Endothelial cell of umbilical vein (primary cell): Measurements from ENCODE around the gene SAE1. TPM values are rescaled to one million over a fixed set of nuclear protein-coding genes. Genes with fewer than 3 reads are reported as not detected.
A peak's percentile ranks its signal among the peaks of the same experiment; 100 is the strongest.

Experiments used
- BruUV-seq: library from RNA; stranded (reverse); fragments of 400-500 nt; replicated peaks from 2 replicates; lab custom pipeline; 2021; lab: Mats Ljungman, UMichigan
- CTCF ChIA-PET: fragments of 300-600, 350-600 bp; sonication (Branson Sonifier 250); formaldehyde crosslinking; loops from one replicate; lab custom pipeline; 2021; ENCODE audit warnings: antibody characterized with exemption, inconsistent platforms; lab: Charles Lee
- POLR2A ChIA-PET: fragments of 300-600, 350-600 bp; sonication (Branson Sonifier 250); formaldehyde crosslinking; loops from one replicate; lab custom pipeline; 2021; ENCODE audit warnings: antibody characterized with exemption, inconsistent platforms; lab: Charles Lee
- DNase-seq: peaks from one replicate; pipeline ENCODE4 v3.0.0-alpha.2; 2011; ENCODE audit warnings: low read depth, low spot score
- FAIRE-seq: peaks from 2 replicates; lab custom pipeline; 2011; peaks lifted over from hg19 to GRCh38; lab: Jason Lieb, UNC
- H2AFZ ChIP-seq: 2 replicates; pipeline ENCODE4 v1.6.0; 2012; ENCODE audit warnings: low read depth, low read length, control low read depth, inconsistent platforms
- H3K27ac ChIP-seq: 2 replicates; pipeline ENCODE4 v1.5.1; 2011; ENCODE audit warnings: low read depth, mild to moderate bottlenecking, control low read depth, low read length, moderate library complexity; ENCODE audit not compliant: insufficient read depth
- H3K27me3 ChIP-seq, 2 experiments: 2 replicates each; pipeline versions ENCODE4 v1.6.0 to v1.6.1; 2011; ENCODE audit warnings: low read length in 2 of 2, mixed read lengths in 1 of 2; ENCODE audit not compliant: control insufficient read depth in 2 of 2, insufficient read depth in 2 of 2
- H3K36me3 ChIP-seq, 2 experiments: 2 replicates in 1 of 2; 3 replicates in 1 of 2; pipeline ENCODE4 v1.5.1; 2011; ENCODE audit warnings: low read length in 2 of 2, mild to moderate bottlenecking in 1 of 2, moderate library complexity in 1 of 2; ENCODE audit not compliant: control insufficient read depth in 2 of 2, insufficient read depth in 2 of 2; ENCODE audit errors: extremely low read depth in 1 of 2
- H3K4me1 ChIP-seq: 3 replicates; pipeline ENCODE4 v1.5.1; 2011; ENCODE audit warnings: mild to moderate bottlenecking, low read length; ENCODE audit not compliant: control insufficient read depth, insufficient read depth; ENCODE audit errors: extremely low read depth
- H3K4me2 ChIP-seq: 2 replicates; pipeline ENCODE4 v1.6.1; 2011; ENCODE audit warnings: low read length, control low read depth, mixed read lengths; ENCODE audit not compliant: insufficient read depth
- H3K4me3 ChIP-seq, 3 experiments: fragments of 200-600 bp in 1 of 3; sonication (generic), shearing (Covaris generic) in 1 of 3; replicated peaks in 1 of 3; 2 replicates each; pipeline ENCODE4 v1.5.1; 2011 to 2016; ENCODE audit warnings: control low read depth in 3 of 3, low read length in 3 of 3, mild to moderate bottlenecking in 2 of 3, inconsistent platforms in 1 of 3, low read depth in 1 of 3, moderate library complexity in 1 of 3; ENCODE audit not compliant: insufficient read depth in 1 of 3
- H3K79me2 ChIP-seq: 2 replicates; pipeline ENCODE4 v1.6.0; 2012; ENCODE audit warnings: low read length, inconsistent platforms; ENCODE audit not compliant: control insufficient read depth, insufficient read depth
- H3K9ac ChIP-seq: replicated peaks from 2 replicates; pipeline ENCODE3; 2011; ENCODE audit warnings: low read length, control low read depth; ENCODE audit not compliant: insufficient read depth; ENCODE audit errors: extremely low read depth
- H3K9me1 ChIP-seq: replicated peaks from 3 replicates; pipeline ENCODE4 v1.6.0; 2011; ENCODE audit warnings: mild to moderate bottlenecking, low read length; ENCODE audit not compliant: control insufficient read depth, insufficient read depth; ENCODE audit errors: extremely low read depth
- H3K9me3 ChIP-seq: replicated peaks from 2 replicates; pipeline ENCODE4 v1.5.1; 2012; ENCODE audit warnings: low read length, inconsistent platforms; ENCODE audit not compliant: control insufficient read depth, insufficient read depth
- H4K20me1 ChIP-seq: replicated peaks from 2 replicates; pipeline ENCODE3; 2011; ENCODE audit warnings: mild to moderate bottlenecking, low read length; ENCODE audit not compliant: control insufficient read depth, insufficient read depth; ENCODE audit errors: extremely low read depth
- CTCF ChIP-seq, 2 donors: IDR thresholded peaks; 1 replicate in 1 of 2; 2 replicates in 1 of 2; pipeline ENCODE4 v1.5.1; 2011; ENCODE audit warnings: low read length in 2 of 2, mild to moderate bottlenecking in 2 of 2, moderate library complexity in 2 of 2, control low read depth in 1 of 2, inconsistent platforms in 1 of 2, low read depth in 1 of 2; ENCODE audit not compliant: insufficient read depth in 1 of 2; ENCODE audit errors: extremely low read depth in 1 of 2
- JUN ChIP-seq: IDR thresholded peaks from 2 replicates; pipeline ENCODE4 v1.6.1; 2011; ENCODE audit warnings: borderline replicate concordance, low read depth; ENCODE audit not compliant: insufficient read length, insufficient read depth
- MAX ChIP-seq: IDR thresholded peaks from 2 replicates; pipeline ENCODE4 v1.6.1; 2011; ENCODE audit not compliant: insufficient read depth, insufficient read length
- MYC ChIP-seq: IDR thresholded peaks from one replicate; pipeline ENCODE4 v1.6.1; 2011; ENCODE audit warnings: mild to moderate bottlenecking, low read depth, low read length
- POLR2A ChIP-seq: IDR thresholded peaks from 2 replicates; pipeline ENCODE4 v1.6.1; 2012; ENCODE audit warnings: low read depth, mild to moderate bottlenecking, control low read depth, low read length
- dilution Hi-C: fragments of 300-500 bp; cut with MboI; formaldehyde crosslinking; loops from one replicate; pipeline ENCODE4 v1.15.0; 2019; ENCODE audit warnings: low sequenced_read_pairs; ENCODE audit not compliant: extremely low pct_ligation_motif_present
- intact Hi-C: fragments of 100-400 bp; cut with micrococcal nuclease; formaldehyde crosslinking; loops from one replicate; pipeline ENCODE4 v1.10.0; 2022
- polyA plus RNA-seq, 4 experiments: library from polyadenylated mRNA; depleted of rRNA in 3 of 4; stranded (reverse) in 3 of 4; unstranded in 1 of 4; fragments of >200 nt; gene quantifications; 2 replicates each; pipeline versions ENCODE4 v1.2.1 to v1.2.3, GENCODE V29; 2011 to 2012; ENCODE audit warnings: missing spikeins in 1 of 4
- total RNA-seq: library from RNA; stranded (reverse); gene quantifications from 2 replicates; pipeline ENCODE4 v1.2.3, GENCODE V29; 2021

Gene SAE1
- total and polyA plus RNA-seq, 2 donors (not counting 3 experiments of a cell fraction or from before 2014, with no cell fraction given): 165 to 219 TPM

GRCh38 chr19:47228937-47229675 is 98.5 kb downstream of the SAE1 start:
- Histone ChIP-seq H3K27me3 (no peaks in the 10 kb centered on the region), H3K27ac (no peak overlapping the region), H4K20me1 (no peaks in the 10 kb centered on the region), H3K9me1 (no peaks in the 10 kb centered on the region), H3K4me3 (peak overlapping the region in 2 of 3 experiments; percentile 70 to 93), H3K9ac (peak overlapping the region; percentile 57), H3K36me3 (no peaks in the 10 kb centered on the region), H3K4me1 (peaks cover 36% of the 10 kb centered on the region), H2AFZ (no peak overlapping the region), H3K4me2 (peak overlapping the region; percentile 57), H3K9me3 (no peaks in the 10 kb centered on the region), H3K79me2 (peaks cover 9% of the 10 kb centered on the region)
- ChIA-PET POLR2A (interaction anchor here (1.5 kb wide), 1 partner anchor 27 kb away, joined by 3 read pairs; the partner anchor contains the start of gene CCDC9), CTCF (interaction anchor here (1.1 to 3.1 kb wide), 3 partner anchors 14 to 18 kb away, joined by 3 to 31 read pairs (median 3); no protein-coding TSS in a partner anchor)
- DNase-seq (peak; percentile 67), FAIRE-seq (peak; percentile 24)
- no TSS peak for BruUV-seq
- intact Hi-C loops: loop anchor here (1.0 kb wide), 1 partner anchor 45 kb away; the partner anchor contains the start of gene INAFM1
- dilution Hi-C loops: no loop called here
- no peak for TF ChIP-seq MAX
- no peak for TF ChIP-seq POLR2A
- no peak for TF ChIP-seq MYC
- no peak for TF ChIP-seq CTCF (IDR thresholded peaks at IDR 0.05; ENCODE audit: extremely low read depth in 1 of 2, insufficient read depth in 1 of 2, low read depth in 1 of 2, low read length in 2 of 2)
- no peak for TF ChIP-seq JUN
